Colon (tissue), 2 donors: ENCODE data around the gene PDGFC.
"Not testable (repeated sequence)": the region's sequence is repeated elsewhere in the genome, so short reads cannot be mapped to it uniquely, and the experiment has no call there.

Experiments used
- FAIRE-seq: peaks from 2 replicates; lab custom pipeline; 2012; peaks lifted over from hg19 to GRCh38; lab: Jason Lieb, UNC
- donor health status: control.
- donor health status: control.

The PDGFC gene

DNA sequence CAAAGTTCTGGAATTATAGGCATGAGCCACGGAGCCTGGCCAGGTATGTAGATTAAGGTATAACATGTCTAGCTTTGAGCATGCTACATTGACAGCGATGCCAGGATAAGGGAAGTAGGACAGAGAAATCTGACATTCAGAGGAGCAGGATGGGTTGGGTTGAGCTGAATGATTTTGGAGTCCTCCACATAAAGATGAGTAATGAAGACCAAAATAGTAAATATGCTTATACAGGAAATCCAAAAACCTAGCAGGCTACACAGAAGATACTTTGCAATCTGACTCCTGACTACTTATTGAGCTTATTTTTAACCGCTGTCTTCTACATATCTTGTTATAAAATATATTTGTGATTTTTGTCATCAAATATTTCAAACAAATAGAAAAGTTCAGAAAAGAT is 69.7 kb downstream of the PDGFC start:
- FAIRE-seq, result no peak

DNA sequence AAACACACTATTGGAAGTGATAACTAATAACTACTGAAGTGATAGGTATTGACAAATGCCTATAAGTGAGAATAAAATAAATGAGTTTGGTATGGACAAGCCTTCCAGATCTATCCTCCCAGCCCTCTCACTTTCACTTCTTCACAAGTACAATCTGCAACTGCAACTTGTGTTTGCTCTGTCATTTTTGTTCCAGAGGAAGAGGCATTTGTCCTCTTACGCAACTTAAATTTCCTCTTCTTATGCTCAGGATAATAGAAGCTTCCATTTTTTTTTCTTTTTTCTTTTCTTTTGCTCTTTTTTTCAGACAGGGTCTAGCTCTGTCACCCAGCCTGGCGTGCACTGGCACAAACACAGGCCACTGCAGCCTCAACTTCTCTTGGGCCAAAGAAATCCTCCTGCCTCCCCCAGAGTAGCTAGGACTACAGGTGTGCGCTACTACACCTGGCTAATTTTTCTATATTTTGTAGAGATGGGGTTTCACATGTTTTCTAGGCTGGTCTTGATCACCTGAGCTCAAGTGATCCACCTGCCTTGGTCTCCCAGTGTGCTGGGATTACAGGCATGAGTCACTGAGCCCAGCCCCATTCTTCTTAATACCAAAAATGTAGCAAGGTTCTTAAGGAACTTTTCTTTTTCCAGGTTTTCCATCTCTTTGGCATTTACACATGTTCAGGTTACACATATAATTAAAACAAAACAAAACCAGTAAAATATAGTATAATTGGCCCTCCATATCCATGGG is 73.1 kb downstream of the PDGFC start:
- FAIRE-seq, result no peak

DNA sequence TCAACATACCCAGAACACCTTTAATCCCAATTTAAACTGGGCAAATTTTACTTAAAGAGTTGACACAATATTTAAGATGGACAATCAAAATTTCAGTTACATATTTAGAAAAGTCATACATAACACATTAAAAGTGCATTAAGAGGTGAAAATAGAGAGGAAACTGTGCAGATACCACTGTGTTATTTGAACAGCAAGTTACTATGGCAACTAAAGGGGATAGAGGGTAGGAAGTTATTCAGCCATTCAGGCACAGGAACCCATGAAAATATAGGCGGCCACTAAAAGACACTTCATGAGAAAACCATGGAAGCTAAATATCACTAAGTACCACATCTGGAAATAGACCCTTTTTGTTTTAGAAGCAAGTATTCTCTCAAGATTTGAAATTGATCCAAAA is 75.1 kb downstream of the PDGFC start:
- no peak for FAIRE-seq

DNA sequence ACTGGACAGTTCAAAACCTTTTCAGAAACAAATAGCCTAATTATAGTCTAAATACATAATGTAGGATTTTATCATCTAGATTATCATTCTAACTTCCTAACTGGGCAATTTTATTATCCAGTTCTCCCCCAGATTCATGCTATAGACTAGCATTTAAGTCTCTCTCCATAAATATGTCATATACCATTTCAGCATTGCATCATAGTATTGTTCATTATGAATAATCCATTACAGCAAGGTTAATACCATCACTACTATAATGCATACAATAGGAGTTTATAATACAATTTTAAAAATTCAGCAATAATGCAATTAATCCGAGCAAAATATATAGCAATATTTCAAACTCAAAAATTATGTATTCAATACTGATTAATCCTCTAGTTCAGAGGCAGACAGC is 77.4 kb downstream of the PDGFC start:
- no peak for FAIRE-seq

DNA sequence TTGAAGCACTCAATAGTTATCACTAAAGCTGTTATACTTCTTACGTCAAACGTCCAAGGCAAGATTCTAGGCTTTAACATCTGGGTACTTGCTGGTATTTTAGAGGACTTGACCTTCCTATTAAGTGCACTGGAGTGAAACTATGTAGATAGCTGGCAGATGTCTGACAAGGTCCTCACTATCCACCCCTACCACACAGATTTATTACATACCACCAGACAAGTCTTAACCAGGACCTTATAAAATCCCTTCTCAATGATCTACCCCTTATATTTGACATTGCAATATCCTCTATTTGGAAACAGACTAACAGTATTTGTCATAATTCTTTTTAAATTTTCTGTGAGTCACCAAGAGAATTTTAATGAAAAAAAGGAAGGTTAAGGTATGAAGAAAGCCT is 78.8 kb downstream of the PDGFC start:
- no peak for FAIRE-seq

DNA sequence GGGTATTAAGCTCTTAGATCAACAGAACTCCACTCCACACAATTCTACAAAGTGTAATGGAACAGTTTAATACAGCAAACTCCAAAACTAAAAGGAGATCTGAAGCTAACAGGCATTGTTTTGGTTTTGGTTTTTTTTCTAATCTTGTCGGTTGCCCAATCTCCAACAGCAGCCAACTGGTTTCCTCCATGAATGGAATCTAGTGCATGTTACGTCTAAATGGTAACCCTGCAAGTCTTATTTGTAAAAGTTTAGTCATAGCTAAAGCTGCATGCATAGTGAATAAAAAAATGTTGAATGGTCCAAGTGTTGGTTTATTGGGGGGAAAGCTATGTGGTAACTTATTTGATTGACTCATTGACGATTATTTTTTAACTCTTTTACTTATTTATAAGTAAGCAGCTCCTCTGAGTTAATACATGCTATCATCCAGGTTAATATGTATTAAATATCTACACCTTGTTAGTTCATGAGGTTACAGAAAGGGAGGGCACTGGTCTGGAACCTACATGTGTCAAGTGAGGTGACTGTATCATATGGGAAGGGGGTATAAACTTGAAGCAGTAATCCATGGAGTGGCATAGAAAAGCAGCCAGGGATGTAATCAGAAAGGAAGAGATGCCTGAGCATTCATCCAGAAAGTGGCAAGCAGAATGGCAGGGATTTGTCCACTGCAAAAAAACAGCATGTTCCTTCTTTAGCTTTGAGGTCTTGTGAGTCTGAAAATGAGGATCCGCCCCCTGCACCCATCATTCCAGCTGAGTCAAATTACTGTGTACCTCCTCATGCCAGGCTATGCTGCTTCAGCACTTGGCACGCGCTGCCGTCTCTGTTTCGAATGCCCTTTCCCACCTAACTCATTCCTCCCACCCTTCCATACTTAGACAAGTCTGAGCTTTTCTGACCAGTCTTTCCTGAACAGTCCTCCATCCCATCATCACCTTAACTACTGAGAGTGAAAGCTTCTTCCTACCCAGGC is 81.7 kb downstream of the PDGFC start:
- no peak for FAIRE-seq

DNA sequence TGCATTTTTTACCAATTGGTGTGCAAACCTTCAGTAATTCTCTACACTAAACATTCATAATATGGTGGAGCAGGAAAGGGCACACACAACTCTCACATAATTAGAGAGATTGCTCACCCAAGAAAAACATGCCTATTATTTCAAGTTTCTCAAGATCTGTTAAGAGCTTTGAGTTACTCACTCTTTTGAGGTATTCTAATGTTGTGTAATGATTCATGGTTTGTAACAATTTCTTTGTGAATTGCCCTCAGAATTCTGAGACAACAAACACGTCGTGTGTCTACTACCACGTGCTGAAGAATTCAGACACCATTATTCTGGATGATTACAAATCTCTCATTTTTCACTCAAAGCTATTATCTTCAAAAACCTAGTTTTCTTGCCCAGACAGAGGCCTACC is 82.8 kb downstream of the PDGFC start:
- FAIRE-seq, result no peak

DNA sequence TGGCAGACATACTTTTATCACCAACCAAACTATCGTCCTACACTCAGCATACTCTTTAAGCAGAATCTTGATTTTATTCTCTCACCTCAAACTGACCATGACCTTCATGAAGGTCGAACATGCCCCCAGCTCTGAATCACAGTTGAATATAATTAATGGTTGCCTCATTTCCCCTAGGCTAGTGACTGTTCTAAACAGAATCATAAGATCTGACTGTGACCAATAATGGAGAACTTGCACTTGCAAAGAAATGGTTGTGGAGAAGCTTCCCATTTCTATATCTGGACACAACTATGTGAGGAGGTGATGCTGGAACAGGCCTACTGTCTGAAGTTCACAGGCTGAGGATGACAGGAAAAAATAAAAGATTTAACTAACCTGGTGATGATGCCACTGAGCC is 85.1 kb downstream of the PDGFC start:
- no peak for FAIRE-seq

DNA sequence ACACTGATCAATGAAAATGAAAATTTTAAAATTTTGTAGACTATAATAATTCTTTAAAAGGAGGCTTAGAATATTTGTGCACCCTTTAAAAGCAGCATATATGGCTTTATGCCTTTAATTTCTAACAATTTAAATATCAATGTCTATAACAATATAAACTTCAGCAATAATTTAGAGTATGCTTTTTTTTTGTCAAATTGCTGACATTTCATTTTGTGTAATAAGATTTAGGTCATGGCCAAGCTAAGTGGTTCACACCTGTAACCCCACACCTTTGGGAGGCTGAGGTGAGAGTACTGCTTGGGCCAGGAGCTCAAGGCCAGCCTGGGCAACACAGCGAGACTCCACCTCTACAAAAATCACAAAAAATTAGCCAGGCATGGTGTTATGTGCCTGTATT is 86.2 kb downstream of the PDGFC start:
- FAIRE-seq, result no peak

DNA sequence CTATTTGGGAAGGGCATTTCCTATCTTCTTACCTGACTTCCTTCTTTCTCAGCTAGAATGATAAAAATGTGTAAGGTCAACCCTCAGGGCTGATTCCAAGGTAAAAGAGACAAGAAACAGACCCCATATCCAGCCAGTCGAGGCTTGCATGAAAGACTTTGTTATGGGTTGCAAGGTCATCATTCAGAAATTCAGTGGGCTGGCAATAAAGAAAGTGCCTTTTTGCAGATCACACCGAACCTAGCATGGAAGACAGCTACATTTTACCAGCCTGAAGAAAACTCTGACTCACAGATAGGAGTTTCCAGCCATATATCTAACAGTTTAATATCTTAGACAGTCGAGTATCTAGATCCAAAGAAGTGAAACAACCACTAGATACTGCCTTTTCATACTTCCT is 87.4 kb downstream of the PDGFC start:
- FAIRE-seq, result no peak

DNA sequence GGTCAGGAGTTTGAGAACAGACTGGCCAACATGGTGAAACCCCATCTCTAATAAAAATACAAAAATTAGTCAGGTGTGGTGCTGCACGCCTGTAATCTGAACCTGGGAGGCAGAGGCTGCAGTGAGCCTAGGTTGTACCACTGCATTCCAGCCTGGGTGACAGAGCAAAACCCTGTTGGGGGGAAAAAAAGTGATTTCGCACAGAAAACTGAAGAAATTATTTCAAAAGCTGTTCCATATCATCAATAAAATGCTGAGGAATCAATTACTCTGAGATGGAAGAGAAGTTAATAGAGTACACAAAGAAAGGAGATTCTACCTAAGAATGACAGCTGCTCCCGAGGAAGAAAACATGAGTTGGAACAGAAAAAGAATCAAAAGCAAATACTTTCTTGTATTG is 95.9 kb downstream of the PDGFC start:
- no peak for FAIRE-seq

DNA sequence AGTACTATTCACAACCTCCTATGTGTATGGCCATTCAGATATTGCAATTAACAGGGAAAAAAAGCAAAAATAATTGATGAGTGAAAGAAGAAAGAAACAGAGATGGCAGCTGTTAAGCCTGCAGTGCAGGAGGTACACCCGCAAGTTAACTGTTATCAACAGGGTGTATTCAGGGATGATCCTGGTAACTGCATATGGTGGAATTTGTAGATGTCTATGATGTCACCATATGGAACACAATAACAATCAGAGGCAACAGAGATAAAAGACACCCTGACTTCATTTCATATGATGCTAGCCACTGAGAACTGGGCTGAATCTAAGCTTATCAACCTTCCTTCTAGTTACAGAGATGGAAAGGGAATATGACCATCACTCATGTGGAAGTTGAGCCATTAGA is 96.5 kb downstream of the PDGFC start:
- FAIRE-seq, result no peak

DNA sequence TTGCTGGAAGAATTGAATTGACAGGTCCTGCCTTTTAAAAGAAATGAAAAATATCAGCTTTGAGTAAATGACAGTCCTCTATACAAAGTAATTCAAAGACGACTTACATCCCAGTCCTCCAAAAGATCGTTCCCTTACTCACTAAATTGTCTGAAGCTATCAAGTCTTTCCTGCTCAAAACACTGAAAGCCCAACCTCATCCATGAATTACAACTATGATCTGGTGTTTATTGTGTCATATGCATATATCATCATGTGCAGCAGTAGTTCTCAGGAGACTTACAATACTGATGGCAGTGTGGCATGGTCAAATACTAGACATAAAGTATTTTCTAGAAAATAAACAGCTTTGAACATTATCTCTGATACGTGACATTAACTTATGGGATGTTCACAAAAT is 97.8 kb downstream of the PDGFC start:
- no peak for FAIRE-seq

DNA sequence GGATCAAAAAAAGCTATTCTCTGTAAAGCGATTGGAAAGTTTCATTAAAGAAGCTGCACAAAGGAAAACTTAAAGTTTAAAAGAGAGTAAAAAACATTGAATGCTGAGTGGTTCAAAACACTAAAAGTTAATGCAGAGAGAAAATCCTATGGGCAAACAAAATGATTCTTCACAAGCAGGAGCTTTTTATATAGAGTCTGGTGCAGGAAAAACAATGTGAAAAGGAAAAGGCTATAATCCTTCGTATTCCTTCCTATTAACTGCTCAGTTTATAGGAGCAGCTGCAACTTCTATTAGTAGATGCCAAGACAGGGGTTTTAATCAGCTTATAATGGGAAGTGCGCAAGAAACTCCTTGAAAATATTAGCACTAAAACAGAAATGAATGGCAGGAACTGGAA is 100.7 kb downstream of the PDGFC start:
- no peak for FAIRE-seq

DNA sequence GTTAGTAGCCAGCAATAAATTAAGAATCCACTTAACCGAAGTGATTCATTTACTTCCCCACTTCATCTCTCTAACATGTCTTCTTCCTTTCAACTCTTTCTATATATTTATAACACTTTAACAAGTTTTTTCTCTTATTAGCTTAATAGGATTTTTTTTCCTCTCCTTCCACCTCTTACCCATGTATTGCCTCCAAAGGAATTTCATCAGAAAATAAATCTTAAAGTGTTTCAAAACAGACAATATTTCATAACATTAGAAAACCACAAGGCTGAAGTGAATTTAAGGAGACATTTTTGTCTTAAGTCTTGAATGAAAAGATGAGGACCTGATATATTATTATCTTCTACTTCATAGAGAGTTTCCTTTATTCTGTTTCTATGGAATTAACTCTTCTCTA is 101.5 kb downstream of the PDGFC start:
- FAIRE-seq, result no peak

DNA sequence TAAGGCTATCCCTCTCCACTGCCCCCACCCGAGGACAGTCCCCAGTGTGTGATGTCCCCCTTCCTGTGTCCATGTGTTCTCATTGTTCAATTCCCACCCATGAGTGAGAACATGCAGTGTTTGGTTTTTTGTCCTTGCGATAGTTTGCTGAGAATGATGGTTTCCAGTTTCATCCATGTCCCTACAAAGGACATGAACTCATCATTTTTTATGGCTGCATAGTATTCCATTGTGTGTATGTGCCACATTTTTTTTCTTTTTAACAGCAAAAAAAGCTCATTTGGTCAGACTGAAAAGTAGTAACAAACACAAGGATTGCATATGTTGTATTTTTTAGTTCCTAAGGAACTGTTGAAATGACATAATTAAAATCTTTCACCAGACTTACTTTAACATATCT is 105.5 kb downstream of the PDGFC start:
- FAIRE-seq, result not testable (repeated sequence)

DNA sequence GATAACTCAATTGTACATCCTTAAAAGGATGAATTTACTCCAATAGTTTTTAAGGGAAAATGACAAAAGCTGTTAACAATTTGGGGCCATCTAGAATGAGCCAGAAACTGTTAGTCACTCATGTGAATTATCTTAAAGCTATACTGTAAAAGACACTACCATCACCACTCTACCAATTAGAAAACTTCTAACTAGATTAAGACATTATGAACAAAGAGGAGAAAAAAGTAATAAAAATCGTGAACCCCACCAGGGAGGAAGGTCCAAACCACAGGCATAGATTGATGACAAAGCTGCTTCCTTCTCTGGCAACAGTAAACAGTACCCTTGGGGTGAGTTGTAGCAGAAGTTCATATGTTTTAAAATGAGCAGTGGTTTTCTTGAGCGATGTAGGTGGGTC is 106.1 kb downstream of the PDGFC start:
- FAIRE-seq, result no peak

DNA sequence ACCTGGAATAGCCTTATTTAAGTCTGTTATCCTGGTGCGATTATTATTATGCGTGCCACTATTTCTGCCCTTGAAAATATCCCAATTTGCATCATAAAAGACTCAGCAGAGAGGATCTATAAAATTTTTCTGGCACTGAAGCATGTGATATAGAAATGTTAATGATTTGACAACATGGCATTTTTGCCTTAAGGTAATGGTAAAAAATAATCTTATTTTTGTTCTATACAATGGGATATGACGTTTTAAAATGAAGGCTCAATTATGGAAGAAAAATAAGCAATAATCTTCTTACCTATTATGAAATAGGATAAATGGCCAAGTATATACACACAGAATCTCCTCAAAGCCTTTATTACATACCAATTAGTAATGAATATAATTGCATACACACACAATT is 113.5 kb downstream of the PDGFC start:
- FAIRE-seq, result peak; percentile 33

DNA sequence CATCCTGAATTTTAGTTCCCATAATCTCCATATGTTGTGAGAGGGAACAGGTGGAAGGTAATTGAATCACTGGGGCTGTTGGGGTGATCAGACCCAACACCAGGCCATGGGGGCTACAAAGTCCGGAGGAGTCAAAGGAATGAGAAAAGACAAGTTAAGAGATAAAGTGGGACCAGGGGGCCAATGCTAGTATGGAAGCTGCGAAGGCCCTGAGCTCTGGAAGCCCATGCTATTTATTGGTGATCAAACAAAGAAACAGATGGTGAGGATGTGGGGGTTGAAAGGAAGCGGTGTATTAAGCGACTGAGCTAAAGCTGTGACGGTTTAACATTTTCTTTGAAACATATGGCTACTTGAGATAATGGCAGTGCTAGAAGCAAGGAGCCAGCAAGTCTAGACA is 132.8 kb downstream of the PDGFC start:
- no peak for FAIRE-seq

DNA sequence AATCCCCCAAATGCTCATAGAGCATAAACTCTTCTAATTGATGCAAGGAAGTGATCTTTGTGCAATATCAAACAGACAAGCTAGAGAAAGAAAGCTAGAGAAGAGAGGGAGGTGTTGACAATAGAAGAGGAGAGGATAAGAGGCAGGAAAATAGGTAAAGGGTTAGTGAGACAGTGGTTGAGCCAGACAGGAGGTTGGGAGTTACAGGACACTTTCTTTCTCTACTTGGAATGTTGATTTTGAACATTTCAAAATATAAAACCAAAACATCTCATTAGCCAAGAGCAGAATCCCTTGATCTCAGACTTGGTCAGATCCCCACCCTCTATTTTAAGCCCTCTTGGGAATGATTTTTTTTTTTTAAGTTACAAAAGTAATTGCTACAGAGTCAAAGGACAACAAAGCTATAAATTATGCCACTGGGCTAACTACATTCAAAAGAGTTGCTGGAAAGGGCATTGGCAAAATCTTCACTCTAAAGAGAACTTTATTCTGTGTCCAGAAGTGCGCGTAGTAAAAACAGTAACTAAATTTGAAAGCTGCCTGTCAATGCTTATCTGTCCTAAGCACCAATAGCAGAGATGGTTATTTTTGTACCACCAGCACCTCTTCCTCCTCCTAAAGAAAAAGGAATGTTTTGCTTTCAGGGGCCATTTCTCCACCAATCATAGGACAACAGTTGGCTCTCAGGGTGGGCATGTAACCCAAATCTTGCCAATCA is 133.8 kb downstream of the PDGFC start:
- FAIRE-seq, result no peak

DNA sequence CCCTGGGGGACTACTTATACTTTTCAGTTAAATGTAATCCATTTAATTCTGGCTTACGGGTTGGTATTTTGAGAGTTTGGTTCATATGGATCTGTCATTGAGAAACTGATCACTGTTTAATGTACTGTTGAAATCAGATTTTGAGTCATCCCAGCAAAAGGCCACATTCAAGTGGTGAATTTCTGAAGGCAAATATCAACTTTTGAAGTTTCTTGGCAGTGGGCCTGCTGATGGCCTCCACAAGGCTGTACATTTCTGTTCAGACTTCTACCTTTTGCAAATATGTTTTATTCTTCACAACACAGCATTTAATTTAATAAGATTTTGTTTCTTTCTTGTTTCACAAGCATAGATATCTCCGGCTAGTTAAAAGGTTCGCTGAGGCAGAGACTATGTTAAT is 138.7 kb downstream of the PDGFC start:
- no peak for FAIRE-seq

DNA sequence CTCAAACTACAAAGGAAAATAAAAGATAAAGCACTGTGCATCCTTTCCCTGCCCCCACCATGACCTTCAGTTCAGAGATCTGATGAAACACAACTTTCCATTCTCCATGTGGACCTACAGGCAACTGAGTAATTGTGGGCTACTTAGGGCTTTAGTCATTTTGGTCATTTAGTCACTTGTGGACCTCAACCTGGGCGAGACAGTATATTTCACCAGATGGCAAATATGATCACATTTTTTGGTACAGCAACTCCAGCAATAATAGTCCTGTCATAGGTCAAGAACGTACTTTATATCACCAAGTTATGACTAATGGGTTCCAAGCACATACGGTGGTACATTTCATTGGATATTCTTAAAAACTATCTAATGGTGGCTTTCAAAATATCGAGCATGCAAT is 141.2 kb downstream of the PDGFC start:
- FAIRE-seq, result no peak
